HCT116 (cell line): ENCODE measurements around the gene SPTBN1.

Experiments used
- JUND ChIP-seq: IDR thresholded peaks from 2 replicates; pipeline ENCODE4 v1.6.1; 2012
- POLR2A ChIP-seq: IDR thresholded peaks from 2 replicates; pipeline ENCODE4 v1.7.0; 2011; ENCODE audit warnings: borderline replicate concordance; ENCODE audit not compliant: insufficient read depth, insufficient read length; ENCODE audit errors: extremely low read depth
- REST ChIP-seq: IDR thresholded peaks from 2 replicates; pipeline ENCODE4 v1.6.1; 2012; ENCODE audit warnings: low read depth
- TF ChIP-seq, protein P1 (sequence below), 3 experiments: fragments of 200-600 bp in 1 of 3; sonication (generic) in 1 of 3; IDR thresholded peaks in 2 of 3; conservative IDR thresholded peaks in 1 of 3; 2 replicates each; pipeline ENCODE4 v1.5.1; 2012 to 2017; ENCODE audit warnings: low read depth in 2 of 3, low read length in 2 of 3, antibody characterized with exemption in 1 of 3, borderline replicate concordance in 1 of 3, control low read depth in 1 of 3, mild to moderate bottlenecking in 1 of 3, mixed read lengths in 1 of 3, mixed run types in 1 of 3, moderate library complexity in 1 of 3; ENCODE audit not compliant: insufficient read depth in 1 of 3

- TF ChIP-seq JUND (no peak), POLR2A (no peak), REST (no peak)
- TF ChIP-seq, protein P1, sequence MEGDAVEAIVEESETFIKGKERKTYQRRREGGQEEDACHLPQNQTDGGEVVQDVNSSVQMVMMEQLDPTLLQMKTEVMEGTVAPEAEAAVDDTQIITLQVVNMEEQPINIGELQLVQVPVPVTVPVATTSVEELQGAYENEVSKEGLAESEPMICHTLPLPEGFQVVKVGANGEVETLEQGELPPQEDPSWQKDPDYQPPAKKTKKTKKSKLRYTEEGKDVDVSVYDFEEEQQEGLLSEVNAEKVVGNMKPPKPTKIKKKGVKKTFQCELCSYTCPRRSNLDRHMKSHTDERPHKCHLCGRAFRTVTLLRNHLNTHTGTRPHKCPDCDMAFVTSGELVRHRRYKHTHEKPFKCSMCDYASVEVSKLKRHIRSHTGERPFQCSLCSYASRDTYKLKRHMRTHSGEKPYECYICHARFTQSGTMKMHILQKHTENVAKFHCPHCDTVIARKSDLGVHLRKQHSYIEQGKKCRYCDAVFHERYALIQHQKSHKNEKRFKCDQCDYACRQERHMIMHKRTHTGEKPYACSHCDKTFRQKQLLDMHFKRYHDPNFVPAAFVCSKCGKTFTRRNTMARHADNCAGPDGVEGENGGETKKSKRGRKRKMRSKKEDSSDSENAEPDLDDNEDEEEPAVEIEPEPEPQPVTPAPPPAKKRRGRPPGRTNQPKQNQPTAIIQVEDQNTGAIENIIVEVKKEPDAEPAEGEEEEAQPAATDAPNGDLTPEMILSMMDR (IDR thresholded peaks at IDR 0.05 in 2 of 3, conservative IDR thresholded peaks at IDR 0.05 in 1 of 3; ENCODE audit: borderline replicate concordance in 1 of 3, insufficient read depth in 1 of 3, low read depth in 2 of 3, low read length in 2 of 3), result no peak
These were observed 211.9 kb downstream of the SPTBN1 start for GRCh38 chr2:54667726-54668650.
